GM12878 (cell line): ENCODE results near the gene MRPL34. TPM values are rescaled to one million over a fixed set of nuclear protein-coding genes. Genes with fewer than 3 reads are reported as not detected.

Experiments used
- EGR1 ChIP-seq, 2 experiments: IDR thresholded peaks; 1 replicate in 1 of 2; 2 replicates in 1 of 2; pipeline ENCODE4 v1.6.1; 2011 to 2012; ENCODE audit warnings: low read depth in 2 of 2, low read length in 2 of 2, borderline replicate concordance in 1 of 2, mild to moderate bottlenecking in 1 of 2, moderate library complexity in 1 of 2
- IRF3 ChIP-seq: fragments of 450-650 bp; IDR thresholded peaks from 2 replicates; pipeline ENCODE4 v1.6.1; 2014; ENCODE audit warnings: mild to moderate bottlenecking
- MEF2B ChIP-seq: fragments of 450-650 bp; IDR thresholded peaks from 2 replicates; pipeline ENCODE4 v1.6.1; 2018; ENCODE audit warnings: mild to moderate bottlenecking, moderate library complexity; ENCODE audit not compliant: partially characterized antibody, poor library complexity, severe bottlenecking
- MTA2 ChIP-seq: fragments of 450-650 bp; IDR thresholded peaks from 2 replicates; pipeline ENCODE4 v1.6.1; 2016; ENCODE audit warnings: low read depth, mild to moderate bottlenecking, moderate library complexity
- NR2F1 ChIP-seq: fragments of 450-650 bp; conservative IDR thresholded peaks from 2 replicates; pipeline ENCODE4 v1.6.1; 2017; ENCODE audit warnings: mild to moderate bottlenecking
- POLR2A ChIP-seq: IDR thresholded peaks from 2 replicates; pipeline ENCODE4 v1.6.1; 2011; ENCODE audit warnings: low read depth, mild to moderate bottlenecking, low read length
- POU2F2 ChIP-seq: IDR thresholded peaks from 3 replicates; pipeline ENCODE4 v1.6.1; 2011; ENCODE audit warnings: low read depth, mild to moderate bottlenecking, low read length, borderline replicate concordance
- RFX5 ChIP-seq: IDR thresholded peaks from 2 replicates; pipeline ENCODE4 v1.6.1; 2011; ENCODE audit warnings: low read depth, low read length, improper control_type of control experiment
- SMC3 ChIP-seq: IDR thresholded peaks from 2 replicates; pipeline ENCODE4 v1.6.1; 2011; ENCODE audit warnings: low read length, improper control_type of control experiment, borderline replicate concordance
- TARDBP ChIP-seq: IDR thresholded peaks from 2 replicates; pipeline ENCODE4 v1.6.1; 2016; ENCODE audit warnings: borderline replicate concordance
- YY1 ChIP-seq: IDR thresholded peaks from 2 replicates; pipeline ENCODE4 v1.6.1; 2011; ENCODE audit warnings: low read depth, mild to moderate bottlenecking, low read length
- polyA plus RNA-seq, 11 experiments: library from polyadenylated mRNA; depleted of rRNA in 4 of 11; unstranded in 6 of 11; stranded (reverse) in 5 of 11; fragments of >200 nt; fragmentation: Nextera tagmentation in 4 of 11; fragmentation: Illumina TruSeq in 1 of 11; extraction: Ambion mirVana in 4 of 11; extraction: Trizol in 1 of 11; gene quantifications; 1 replicate in 1 of 11; 2 replicates in 10 of 11; pipeline versions ENCODE4 v1.2.1 to v1.2.3, GENCODE V29; 2011 to 2016; ENCODE audit warnings: inconsistent platforms in 2 of 11, missing spikeins in 2 of 11, low read depth in 1 of 11
- total RNA-seq, 4 experiments: library from RNA; depleted of rRNA in 3 of 4; stranded (reverse); fragments of >200 nt in 3 of 4; fragmentation: Illumina TruSeq in 1 of 4; extraction: Trizol in 1 of 4; gene quantifications; 2 replicates each; pipeline versions ENCODE4 v1.2.1 to v1.2.3, GENCODE V29; 2013 to 2021
- TF ChIP-seq, protein P1 (sequence below): fragments of 450-650 bp; IDR thresholded peaks from 2 replicates; pipeline ENCODE4 v1.6.1; 2018; ENCODE audit warnings: borderline replicate concordance, mild to moderate bottlenecking; ENCODE audit not compliant: partially characterized antibody
- TF ChIP-seq, protein P2 (sequence below): IDR thresholded peaks from 2 replicates; pipeline ENCODE4 v1.6.1; 2011; ENCODE audit warnings: mild to moderate bottlenecking, low read depth, low read length, moderate library complexity; ENCODE audit not compliant: insufficient replicate concordance
- TF ChIP-seq, protein P3 (sequence below): fragments of 150-350 bp; IDR thresholded peaks from 2 replicates; pipeline ENCODE4 v1.6.1; 2014; ENCODE audit warnings: mild to moderate bottlenecking, low read depth, low read length

The MRPL34 gene
- total and polyA plus RNA-seq, 10 of the 15 experiments (the other 5 are each of a cell fraction or from before 2014, with no cell fraction given): 8.6 to 198 (median 78.6) TPM

DNA sequence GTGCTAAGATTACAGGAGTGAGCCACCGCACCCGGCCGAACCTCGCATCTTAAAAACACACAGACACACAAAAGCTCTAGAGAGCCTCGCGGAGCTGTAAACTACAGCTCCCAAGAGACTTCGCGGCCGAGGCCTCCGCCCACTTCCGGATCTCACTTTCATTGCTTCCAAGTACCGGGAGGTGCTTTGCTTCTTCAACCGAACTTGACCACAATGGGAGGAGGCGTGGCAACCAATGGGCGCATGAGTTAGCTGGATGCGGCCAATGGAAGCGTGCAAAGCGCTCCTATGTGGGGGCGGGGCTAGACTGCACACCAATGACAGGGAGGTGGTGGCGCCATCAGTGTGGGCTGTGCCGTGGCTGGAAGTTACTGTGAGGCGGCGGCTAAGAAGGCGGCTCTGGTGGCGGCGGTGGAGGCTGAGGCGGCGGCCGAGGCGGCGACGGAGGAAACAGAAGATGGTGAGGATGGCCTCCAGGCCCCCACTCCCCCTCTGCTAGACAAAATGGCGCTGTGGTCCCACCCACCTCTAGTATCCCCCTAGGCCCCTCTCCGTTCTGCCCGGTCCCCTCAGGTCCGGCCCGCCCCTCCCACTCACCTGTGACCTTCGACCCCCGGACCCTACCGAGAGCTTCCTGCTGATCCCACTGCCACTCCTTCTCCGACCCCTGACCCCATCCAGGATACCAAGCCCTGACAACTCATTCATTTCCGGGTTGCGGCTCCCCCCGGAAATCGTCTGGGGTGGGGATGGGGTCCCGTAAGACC lies 3.7 kb downstream of the MRPL34 start, which contains the start of gene DDA1 (continued):
- peak; percentile 77 for TF ChIP-seq RFX5
- TF ChIP-seq, protein P1, sequence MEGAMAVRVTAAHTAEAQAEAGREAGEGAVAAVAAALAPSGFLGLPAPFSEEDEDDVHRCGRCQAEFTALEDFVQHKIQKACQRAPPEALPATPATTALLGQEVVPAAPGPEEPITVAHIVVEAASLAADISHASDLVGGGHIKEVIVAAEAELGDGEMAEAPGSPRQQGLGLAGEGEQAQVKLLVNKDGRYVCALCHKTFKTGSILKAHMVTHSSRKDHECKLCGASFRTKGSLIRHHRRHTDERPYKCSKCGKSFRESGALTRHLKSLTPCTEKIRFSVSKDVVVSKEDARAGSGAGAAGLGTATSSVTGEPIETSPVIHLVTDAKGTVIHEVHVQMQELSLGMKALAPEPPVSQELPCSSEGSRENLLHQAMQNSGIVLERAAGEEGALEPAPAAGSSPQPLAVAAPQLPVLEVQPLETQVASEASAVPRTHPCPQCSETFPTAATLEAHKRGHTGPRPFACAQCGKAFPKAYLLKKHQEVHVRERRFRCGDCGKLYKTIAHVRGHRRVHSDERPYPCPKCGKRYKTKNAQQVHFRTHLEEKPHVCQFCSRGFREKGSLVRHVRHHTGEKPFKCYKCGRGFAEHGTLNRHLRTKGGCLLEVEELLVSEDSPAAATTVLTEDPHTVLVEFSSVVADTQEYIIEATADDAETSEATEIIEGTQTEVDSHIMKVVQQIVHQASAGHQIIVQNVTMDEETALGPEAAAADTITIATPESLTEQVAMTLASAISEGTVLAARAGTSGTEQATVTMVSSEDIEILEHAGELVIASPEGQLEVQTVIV: peak; percentile 56
- peak in 1 of 2 experiments; percentile 59; a peak in 2 of 3 replicates for TF ChIP-seq EGR1 (IDR thresholded peaks at IDR 0.05; ENCODE audit: borderline replicate concordance in 1 of 2, low read depth in 2 of 2, low read length in 2 of 2)
- TF ChIP-seq NR2F1: peak; percentile 96
- peak; percentile 89 for TF ChIP-seq YY1
- peak; percentile 9 for TF ChIP-seq MEF2B
- TF ChIP-seq, protein P2, sequence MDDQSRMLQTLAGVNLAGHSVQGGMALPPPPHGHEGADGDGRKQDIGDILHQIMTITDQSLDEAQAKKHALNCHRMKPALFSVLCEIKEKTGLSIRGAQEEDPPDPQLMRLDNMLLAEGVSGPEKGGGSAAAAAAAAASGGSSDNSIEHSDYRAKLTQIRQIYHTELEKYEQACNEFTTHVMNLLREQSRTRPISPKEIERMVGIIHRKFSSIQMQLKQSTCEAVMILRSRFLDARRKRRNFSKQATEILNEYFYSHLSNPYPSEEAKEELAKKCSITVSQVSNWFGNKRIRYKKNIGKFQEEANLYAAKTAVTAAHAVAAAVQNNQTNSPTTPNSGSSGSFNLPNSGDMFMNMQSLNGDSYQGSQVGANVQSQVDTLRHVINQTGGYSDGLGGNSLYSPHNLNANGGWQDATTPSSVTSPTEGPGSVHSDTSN: peak; percentile 72
- TF ChIP-seq TARDBP: peak; percentile 55; the same call in 1 of the 2 replicates
- TF ChIP-seq POU2F2: peak; percentile 50; the same call in 1 of the 3 replicates
- TF ChIP-seq, protein P3, sequence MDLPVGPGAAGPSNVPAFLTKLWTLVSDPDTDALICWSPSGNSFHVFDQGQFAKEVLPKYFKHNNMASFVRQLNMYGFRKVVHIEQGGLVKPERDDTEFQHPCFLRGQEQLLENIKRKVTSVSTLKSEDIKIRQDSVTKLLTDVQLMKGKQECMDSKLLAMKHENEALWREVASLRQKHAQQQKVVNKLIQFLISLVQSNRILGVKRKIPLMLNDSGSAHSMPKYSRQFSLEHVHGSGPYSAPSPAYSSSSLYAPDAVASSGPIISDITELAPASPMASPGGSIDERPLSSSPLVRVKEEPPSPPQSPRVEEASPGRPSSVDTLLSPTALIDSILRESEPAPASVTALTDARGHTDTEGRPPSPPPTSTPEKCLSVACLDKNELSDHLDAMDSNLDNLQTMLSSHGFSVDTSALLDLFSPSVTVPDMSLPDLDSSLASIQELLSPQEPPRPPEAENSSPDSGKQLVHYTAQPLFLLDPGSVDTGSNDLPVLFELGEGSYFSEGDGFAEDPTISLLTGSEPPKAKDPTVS: 0 out of 2 replicates have a peak, but pooled peaks have one; percentile 40
- TF ChIP-seq SMC3: peak; percentile 10; the same call in 1 of the 2 replicates
- TF ChIP-seq MTA2: peak; percentile 67
- peak; percentile 96 for TF ChIP-seq IRF3
- peak; percentile 87 for TF ChIP-seq POLR2A
